Neural progenitor cell (in vitro differentiated cells): ENCODE measurements around the gene SEL1L3. TPM values are rescaled to one million over a fixed set of nuclear protein-coding genes. Genes with fewer than 3 reads are reported as not detected.

Experiments used
- DNase-seq: peaks from one replicate; pipeline ENCODE4 v3.0.0-alpha.2; 2016; ENCODE audit warnings: low spot score
- H2AFZ ChIP-seq: fragments of 200-600 bp; sonication (generic); replicated peaks from 2 replicates; pipeline ENCODE4 v1.6.1; 2016; ENCODE audit warnings: antibody characterized with exemption
- H3F3A ChIP-seq: fragments of 200-600 bp; sonication (generic); 2 replicates; pipeline ENCODE4 v1.6.1; 2016; ENCODE audit warnings: antibody characterized with exemption, low read depth
- H3K27ac ChIP-seq: fragments of 200-600 bp; sonication (generic); 2 replicates; pipeline ENCODE4 v1.5.1; 2016; ENCODE audit warnings: mild to moderate bottlenecking
- H3K27me3 ChIP-seq: fragments of 200-600 bp; sonication (generic); 2 replicates; pipeline ENCODE4 v1.6.1; 2016; ENCODE audit warnings: mild to moderate bottlenecking, moderate library complexity
- H3K36me3 ChIP-seq: fragments of 200-600 bp; sonication (generic); 2 replicates; pipeline ENCODE4 v1.5.1; 2016
- H3K4me1 ChIP-seq: fragments of 200-600 bp; sonication (generic); 2 replicates; pipeline ENCODE4 v1.6.1; 2016; ENCODE audit warnings: mixed run types
- H3K4me2 ChIP-seq: fragments of 200-600 bp; sonication (generic); 2 replicates; pipeline ENCODE4 v1.6.1; 2016
- H3K4me3 ChIP-seq: fragments of 200-600 bp; sonication (generic); 2 replicates; pipeline ENCODE4 v1.5.1; 2016
- H3K79me2 ChIP-seq: fragments of 200-600 bp; sonication (generic); 2 replicates; pipeline ENCODE4 v1.6.1; 2016; ENCODE audit warnings: low read depth
- H3K9ac ChIP-seq: fragments of 200-600 bp; sonication (generic); 2 replicates; pipeline ENCODE4 v1.6.1; 2016
- H3K9me3 ChIP-seq: fragments of 200-600 bp; sonication (generic); 2 replicates; pipeline ENCODE4 v1.5.1; 2016; ENCODE audit warnings: low read depth
- H4K20me1 ChIP-seq: fragments of 200-600 bp; sonication (generic); 2 replicates; pipeline ENCODE4 v1.6.1; 2016; ENCODE audit warnings: low read depth
- H3K27ac Mint-ChIP-seq: 3 replicates; pipeline ENCODE4 v1.8.0; 2021; ENCODE audit warnings: mixed read lengths
- H3K27me3 Mint-ChIP-seq: 2 replicates; pipeline ENCODE4 v1.8.0; 2022; ENCODE audit warnings: low read depth, mild to moderate bottlenecking, inconsistent platforms, moderate library complexity, mixed read lengths; ENCODE audit not compliant: insufficient read depth
- H3K36me3 Mint-ChIP-seq: 3 replicates; pipeline ENCODE4 v1.8.0; 2021; ENCODE audit warnings: mixed read lengths
- H3K4me1 Mint-ChIP-seq: 3 replicates; pipeline ENCODE4 v1.8.0; 2021; ENCODE audit warnings: mixed read lengths
- H3K4me3 Mint-ChIP-seq: 3 replicates; pipeline ENCODE4 v1.8.0; 2021; ENCODE audit warnings: mild to moderate bottlenecking, moderate library complexity, mixed read lengths
- H3K9me3 Mint-ChIP-seq: 3 replicates; pipeline ENCODE4 v1.8.0; 2020; ENCODE audit warnings: mixed read lengths
- EZH2 ChIP-seq: fragments of 200-600 bp; sonication (generic); IDR thresholded peaks from 2 replicates; pipeline ENCODE4 v1.6.1; 2017; ENCODE audit warnings: antibody characterized with exemption, mild to moderate bottlenecking, moderate library complexity
- EZH2phosphoT487 ChIP-seq: fragments of 200-600 bp; sonication (generic); IDR thresholded peaks from 2 replicates; pipeline ENCODE4 v1.6.1; 2017; ENCODE audit warnings: antibody characterized with exemption
- total RNA-seq: library from RNA; depleted of rRNA; stranded (reverse); fragments of >200 nt; gene quantifications from 2 replicates; pipeline ENCODE4 v1.2.3, GENCODE V29; 2015; ENCODE audit warnings: low replicate concordance
- TF ChIP-seq, protein P1 (sequence below): fragments of 200-600 bp; sonication (generic); IDR thresholded peaks from 2 replicates; pipeline ENCODE4 v1.5.1; 2017; ENCODE audit warnings: antibody characterized with exemption, mild to moderate bottlenecking

Gene SEL1L3
- total RNA-seq, 1 donor from 2014 or later = 87.2 TPM

DNA sequence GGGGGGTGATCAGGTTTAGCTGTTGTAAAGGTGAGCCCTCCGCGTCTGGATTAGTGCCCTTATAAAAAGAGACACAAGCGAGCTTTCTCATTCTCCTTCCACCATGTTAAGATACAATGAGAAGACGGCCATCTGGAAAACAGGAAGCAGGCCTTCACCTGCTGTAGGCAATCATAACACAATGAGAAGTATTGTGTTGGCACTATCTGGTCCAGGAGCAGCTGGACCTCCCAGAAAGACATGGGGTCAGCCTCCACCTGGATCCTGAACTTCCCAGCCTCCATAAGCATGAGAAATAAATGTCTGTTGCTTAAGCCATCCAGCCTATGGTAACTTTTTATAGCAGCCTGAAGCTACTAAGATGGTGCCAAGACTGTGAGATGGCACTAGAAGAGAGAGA, 42.6 kb upstream of the SEL1L3 start:
- H3K4me1 Mint-ChIP-seq = peaks cover 12% of the 10 kb centered on the region
- no peak overlapping the region for H3K4me3 Mint-ChIP-seq

DNA sequence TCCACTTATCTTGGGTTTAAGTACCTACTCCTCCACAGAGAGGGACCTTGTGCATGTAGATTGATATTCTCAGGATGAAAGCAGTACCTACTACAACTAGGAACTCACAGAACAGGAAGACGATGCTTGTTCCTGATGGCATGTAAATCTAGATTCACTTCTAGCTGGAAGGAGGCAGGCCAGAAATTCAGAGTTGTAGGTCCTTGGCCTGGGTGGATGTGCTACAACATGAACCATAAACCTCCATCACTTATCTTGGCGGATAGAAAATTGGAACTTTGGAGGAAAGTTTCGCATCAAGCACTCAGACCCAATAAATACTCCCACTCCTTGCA, 41.9 kb upstream of the SEL1L3 start:
- Histone ChIP-seq H3K27me3 (no peaks in the 10 kb centered on the region), H3F3A (no peaks in the 10 kb centered on the region), H3K4me3 (no peak overlapping the region), H3K9me3 (no peaks in the 10 kb centered on the region), H3K79me2 (no peaks in the 10 kb centered on the region), H3K36me3 (no peaks in the 10 kb centered on the region), H3K9ac (no peak overlapping the region), H3K27ac (no peak overlapping the region), H3K4me2 (no peak overlapping the region), H2AFZ (no peak overlapping the region), H4K20me1 (no peaks in the 10 kb centered on the region), H3K4me1 (no peaks in the 10 kb centered on the region)
- Mint-ChIP-seq H3K27ac (no peak overlapping the region), H3K27me3 (no peaks in the 10 kb centered on the region), H3K9me3 (peaks cover 7% of the 10 kb centered on the region), H3K4me3 (no peak overlapping the region), H3K36me3 (no peaks in the 10 kb centered on the region), H3K4me1 (peaks cover 12% of the 10 kb centered on the region)
- TF ChIP-seq EZH2phosphoT487 (no peak), EZH2 (no peak)
- TF ChIP-seq, protein P1, sequence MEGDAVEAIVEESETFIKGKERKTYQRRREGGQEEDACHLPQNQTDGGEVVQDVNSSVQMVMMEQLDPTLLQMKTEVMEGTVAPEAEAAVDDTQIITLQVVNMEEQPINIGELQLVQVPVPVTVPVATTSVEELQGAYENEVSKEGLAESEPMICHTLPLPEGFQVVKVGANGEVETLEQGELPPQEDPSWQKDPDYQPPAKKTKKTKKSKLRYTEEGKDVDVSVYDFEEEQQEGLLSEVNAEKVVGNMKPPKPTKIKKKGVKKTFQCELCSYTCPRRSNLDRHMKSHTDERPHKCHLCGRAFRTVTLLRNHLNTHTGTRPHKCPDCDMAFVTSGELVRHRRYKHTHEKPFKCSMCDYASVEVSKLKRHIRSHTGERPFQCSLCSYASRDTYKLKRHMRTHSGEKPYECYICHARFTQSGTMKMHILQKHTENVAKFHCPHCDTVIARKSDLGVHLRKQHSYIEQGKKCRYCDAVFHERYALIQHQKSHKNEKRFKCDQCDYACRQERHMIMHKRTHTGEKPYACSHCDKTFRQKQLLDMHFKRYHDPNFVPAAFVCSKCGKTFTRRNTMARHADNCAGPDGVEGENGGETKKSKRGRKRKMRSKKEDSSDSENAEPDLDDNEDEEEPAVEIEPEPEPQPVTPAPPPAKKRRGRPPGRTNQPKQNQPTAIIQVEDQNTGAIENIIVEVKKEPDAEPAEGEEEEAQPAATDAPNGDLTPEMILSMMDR = no peak
- DNase-seq = no peak

More for the DNA sequence above, 42.6 kb upstream of the SEL1L3 start:
- H4K20me1 ChIP-seq = no peaks in the 10 kb centered on the region
- H3F3A ChIP-seq = no peaks in the 10 kb centered on the region
- no peaks in the 10 kb centered on the region for H3K79me2 ChIP-seq
- TF ChIP-seq EZH2 (no peak), EZH2phosphoT487 (no peak)
- TF ChIP-seq, protein P1 = no peak
- no peak overlapping the region for H3K4me2 ChIP-seq
- no peak for DNase-seq
- peaks cover 7% of the 10 kb centered on the region for H3K9me3 Mint-ChIP-seq
- H3K27ac ChIP-seq = no peak overlapping the region
- H3K27me3 Mint-ChIP-seq = no peaks in the 10 kb centered on the region
- H3K36me3 ChIP-seq = no peaks in the 10 kb centered on the region
- no peaks in the 10 kb centered on the region for H3K9me3 ChIP-seq
- H2AFZ ChIP-seq = no peak overlapping the region
- H3K4me1 ChIP-seq = no peaks in the 10 kb centered on the region
- H3K36me3 Mint-ChIP-seq = no peaks in the 10 kb centered on the region
- no peak overlapping the region for H3K4me3 ChIP-seq
- no peak overlapping the region for H3K27ac Mint-ChIP-seq
- no peak overlapping the region for H3K9ac ChIP-seq
- H3K27me3 ChIP-seq = no peaks in the 10 kb centered on the region

DNA sequence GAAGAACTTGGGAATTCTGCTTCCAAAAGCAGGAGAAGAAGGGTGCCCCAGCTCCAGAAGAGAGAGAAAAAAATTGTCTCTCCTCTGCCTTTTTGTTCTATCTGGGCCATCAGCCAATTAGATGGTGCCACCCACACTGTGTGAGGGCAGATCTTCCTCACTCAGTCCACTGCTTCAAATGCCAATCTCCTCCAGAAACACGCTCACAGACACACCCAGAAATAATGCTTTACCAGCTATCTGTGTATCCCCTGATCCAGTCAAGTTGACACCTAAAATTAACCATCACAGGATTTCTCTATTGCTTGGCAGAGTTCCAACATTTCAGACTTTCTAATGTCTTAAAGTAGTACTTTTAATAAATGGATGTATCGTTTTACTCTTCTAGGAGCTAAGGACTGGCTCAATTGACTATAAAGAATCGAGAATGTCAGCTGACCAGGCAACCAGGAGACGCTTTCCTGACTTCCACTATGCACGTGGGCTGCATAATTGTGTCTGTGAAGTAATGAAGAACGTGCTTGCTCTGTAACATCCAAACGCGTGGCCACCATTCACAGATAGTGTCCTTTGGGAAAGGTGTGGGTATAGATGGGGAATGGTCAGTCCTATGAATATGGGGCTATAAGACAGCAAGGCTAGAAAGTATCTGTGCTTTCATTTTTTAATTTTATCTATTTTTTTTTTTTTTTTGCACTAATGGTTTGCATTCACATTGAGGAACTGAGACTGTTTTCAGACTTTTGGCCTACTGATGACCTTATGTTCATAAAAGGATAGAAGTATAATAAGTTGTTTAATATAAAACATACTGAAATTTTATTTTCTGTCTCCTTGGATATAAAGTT, 41.3 kb upstream of the SEL1L3 start:
- Histone ChIP-seq H3K9ac (no peak overlapping the region), H3K27me3 (no peaks in the 10 kb centered on the region), H3K4me3 (no peak overlapping the region), H3K4me1 (no peaks in the 10 kb centered on the region), H3K27ac (no peak overlapping the region), H3K79me2 (no peaks in the 10 kb centered on the region), H4K20me1 (no peaks in the 10 kb centered on the region), H3K9me3 (no peaks in the 10 kb centered on the region), H2AFZ (no peak overlapping the region), H3K36me3 (no peaks in the 10 kb centered on the region), H3F3A (no peaks in the 10 kb centered on the region), H3K4me2 (no peak overlapping the region)
- TF ChIP-seq, protein P1 = no peak
- TF ChIP-seq EZH2phosphoT487 = no peak
- TF ChIP-seq EZH2 = no peak
- no peak overlapping the region for H3K4me3 Mint-ChIP-seq
- DNase-seq = no peak
- peaks cover 2% of the 10 kb centered on the region for H3K27me3 Mint-ChIP-seq
- H3K27ac Mint-ChIP-seq = no peak overlapping the region
- H3K36me3 Mint-ChIP-seq = no peaks in the 10 kb centered on the region
- H3K9me3 Mint-ChIP-seq = peaks cover 7% of the 10 kb centered on the region
- H3K4me1 Mint-ChIP-seq = peaks cover 12% of the 10 kb centered on the region
